Measurements from ENCODE around the gene FCRL6.

FCRL6 gene, protein sequence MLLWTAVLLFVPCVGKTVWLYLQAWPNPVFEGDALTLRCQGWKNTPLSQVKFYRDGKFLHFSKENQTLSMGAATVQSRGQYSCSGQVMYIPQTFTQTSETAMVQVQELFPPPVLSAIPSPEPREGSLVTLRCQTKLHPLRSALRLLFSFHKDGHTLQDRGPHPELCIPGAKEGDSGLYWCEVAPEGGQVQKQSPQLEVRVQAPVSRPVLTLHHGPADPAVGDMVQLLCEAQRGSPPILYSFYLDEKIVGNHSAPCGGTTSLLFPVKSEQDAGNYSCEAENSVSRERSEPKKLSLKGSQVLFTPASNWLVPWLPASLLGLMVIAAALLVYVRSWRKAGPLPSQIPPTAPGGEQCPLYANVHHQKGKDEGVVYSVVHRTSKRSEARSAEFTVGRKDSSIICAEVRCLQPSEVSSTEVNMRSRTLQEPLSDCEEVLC

DNA sequence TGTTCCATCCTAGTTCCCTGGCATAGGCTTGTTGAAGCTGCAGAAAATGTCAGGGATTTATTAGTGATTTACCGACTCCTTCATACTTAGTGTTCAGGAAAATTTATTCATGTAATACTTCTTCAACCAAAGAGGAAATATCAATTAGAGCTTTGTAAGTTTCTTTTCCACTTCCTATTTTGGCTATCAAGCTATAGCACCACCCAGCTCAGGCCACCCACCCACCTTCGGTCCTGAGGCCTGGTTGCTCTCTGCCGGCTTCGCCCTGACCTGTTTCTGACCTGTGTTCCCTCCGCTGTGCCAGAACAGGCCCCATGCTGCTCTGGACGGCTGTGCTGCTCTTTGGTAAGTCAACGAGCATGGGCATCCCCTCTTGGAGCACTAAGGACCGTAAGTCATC lies at the start of gene FCRL6:
Gene FCRL6, plus strand, starts transcription at position 250 of the 400 bp plus-strand sequence. Its CDS starts 65 bp downstream, at position 315.
- no peak for DNase-seq (ENCODE audit: low spot score)

DNA sequence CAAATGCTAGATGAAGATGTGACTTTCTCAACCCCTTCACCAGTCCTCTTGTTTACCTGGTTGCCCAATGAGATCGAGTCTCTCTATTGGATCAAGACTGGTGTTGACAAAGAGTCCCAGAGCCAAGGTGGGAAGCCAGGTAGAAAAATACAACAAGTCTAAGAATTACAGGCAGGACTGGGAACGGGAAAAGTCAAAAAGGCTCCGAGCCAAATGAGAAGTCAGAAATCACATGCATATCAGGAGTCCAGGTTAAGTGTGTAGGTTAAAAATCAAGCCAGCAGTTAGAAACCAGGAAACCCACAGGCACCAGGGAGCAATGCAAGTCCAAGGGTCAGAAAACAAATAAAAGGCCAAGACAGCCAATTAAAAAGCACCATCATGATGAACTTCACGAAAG lies 48.8 kb upstream of the FCRL6 start:
- no peak for DNase-seq (ENCODE audit: low spot score)

DNA sequence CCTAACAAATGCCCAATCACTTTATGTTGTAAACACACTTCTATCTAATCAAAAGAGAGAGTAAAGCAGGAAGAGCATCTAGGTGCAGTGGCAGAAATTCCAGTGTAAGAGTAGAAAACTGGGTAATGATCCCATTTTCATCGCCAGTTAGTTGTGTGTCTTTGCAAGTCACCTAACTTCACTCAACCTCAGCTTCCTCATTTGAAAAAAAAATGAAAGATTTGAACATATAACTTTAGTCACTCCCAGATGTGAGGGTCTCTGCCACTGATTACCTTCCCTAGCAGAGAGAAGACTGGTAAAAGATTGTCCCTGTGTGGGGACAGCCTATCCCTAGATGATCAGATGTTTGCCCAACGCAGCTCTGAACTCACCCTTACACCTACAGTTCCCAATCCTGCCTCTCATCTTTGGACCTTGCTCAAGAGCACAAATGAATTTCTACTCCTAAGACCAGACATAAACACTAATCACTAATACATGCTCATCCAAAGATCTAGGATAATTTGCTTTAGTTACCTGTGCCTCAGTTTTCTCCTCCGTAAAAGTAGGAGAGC lies 46.6 kb upstream of the FCRL6 start:
- no peak for DNase-seq (ENCODE audit: low spot score)

DNA sequence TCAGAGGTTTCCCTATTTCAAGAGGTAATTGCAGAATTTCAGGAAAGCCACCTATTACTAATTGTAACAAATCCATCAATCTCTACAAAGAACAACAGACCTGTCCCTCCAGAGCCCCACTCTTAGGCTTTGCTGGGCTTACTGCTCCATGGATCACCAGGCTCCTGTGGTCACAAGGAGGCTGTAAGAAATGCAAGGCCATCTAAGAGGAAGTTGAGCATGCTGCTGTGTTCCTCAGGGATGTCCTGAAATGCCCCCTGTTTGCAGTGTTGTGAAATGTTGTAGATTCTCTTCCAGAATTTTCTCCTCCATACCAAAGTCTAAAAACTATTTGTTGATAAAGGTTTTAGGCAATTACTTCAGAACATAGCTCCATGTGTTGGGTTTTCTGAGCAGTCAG lies 45.8 kb upstream of the FCRL6 start:
- peak; percentile 16 for DNase-seq (ENCODE audit: low spot score)

DNA sequence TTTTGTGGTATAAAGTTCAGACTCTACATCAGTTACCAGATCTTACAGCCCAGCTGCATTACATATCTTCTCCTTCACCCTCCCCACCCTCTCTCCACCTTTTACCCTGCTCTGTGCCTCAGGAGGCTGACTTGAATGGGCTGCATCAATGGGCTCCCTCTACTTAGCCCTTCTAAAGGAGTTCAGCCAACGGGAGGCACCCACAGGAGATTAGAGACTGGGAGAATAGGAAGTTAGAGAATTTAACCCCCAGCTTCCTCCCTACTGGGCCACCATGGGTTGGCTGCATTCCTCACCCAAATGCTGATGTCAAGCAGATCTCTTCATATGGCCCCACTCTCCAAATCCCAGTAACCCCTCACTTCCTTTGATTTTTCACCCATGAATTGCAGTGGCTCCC lies 38.5 kb upstream of the FCRL6 start:
- no peak for DNase-seq (ENCODE audit: low spot score)

DNA sequence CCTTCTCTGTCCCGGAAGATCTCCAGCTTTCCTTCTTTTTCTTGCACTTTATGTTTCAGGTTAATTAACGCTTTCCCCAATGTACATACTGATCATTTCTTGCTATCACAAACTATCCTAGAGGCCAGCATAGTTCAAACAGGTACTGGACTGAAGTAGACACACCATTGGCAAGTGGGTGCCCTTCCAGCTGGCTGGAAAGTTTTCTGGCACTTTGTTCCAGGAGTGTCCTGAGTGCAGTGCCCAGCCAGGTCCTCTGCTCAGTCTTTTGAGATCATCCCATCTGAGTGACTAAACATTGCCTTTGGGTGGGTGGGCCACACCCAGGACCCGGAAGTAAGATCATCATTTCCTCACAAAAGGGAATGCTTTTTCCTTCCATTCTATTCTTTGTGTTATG lies 36.4 kb upstream of the FCRL6 start:
- DNase-seq (ENCODE audit: low spot score) = no peak

DNA sequence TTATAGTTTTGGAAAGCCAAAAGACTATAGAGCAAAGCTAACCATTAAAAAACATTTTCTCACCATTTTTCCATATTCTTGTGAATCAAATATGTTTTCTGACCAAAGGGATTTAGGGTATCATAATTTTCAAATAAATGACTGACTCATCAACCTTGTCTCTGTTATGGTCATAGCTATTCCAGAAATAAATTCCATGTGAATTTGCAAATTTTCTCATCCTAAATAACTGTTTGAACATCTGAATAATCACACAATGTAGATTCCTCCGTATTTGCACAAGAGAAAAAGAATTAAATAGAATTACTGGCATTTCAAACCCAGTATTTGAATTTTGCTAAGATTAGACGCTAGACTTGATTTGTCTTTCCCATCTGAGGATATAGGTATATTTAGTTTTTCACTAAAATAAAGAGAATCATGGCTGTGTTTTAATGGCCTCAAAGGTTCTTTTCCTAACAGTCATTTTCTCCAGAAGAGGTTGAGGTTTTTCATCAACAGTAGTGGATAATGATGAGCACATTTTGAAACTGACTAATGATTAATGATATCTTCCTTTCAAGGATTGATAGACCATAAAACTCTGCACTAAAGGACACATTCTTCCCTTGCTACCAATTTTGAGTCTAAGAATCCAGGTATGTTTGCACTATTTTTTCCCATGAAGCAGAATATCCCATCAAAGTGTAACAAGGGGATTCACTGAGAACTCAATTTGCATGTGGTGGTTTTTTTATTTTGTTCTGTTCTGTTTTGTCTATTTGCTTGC lies 30.8 kb upstream of the FCRL6 start:
- no peak for DNase-seq (ENCODE audit: low spot score)

DNA sequence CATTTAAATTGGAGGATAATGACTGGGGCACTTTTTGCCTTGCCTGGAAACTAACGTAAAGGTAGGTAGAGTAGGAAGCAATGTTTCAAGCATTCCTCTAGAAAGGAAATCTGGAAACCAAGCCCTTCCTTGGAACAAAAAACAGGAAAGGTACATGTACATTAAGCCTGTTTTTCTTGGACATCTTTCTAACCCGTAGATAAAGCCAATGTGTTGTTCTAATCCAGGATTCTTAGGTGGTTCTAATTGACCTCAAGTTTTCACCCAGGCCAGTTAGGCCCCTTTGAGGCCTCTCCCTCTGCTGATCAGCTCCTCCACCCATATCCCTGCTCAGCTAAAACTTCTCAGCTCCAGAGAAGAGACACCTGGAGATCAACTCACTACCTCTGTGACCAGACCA lies 27.7 kb upstream of the FCRL6 start:
- no peak for DNase-seq (ENCODE audit: low spot score)

DNA sequence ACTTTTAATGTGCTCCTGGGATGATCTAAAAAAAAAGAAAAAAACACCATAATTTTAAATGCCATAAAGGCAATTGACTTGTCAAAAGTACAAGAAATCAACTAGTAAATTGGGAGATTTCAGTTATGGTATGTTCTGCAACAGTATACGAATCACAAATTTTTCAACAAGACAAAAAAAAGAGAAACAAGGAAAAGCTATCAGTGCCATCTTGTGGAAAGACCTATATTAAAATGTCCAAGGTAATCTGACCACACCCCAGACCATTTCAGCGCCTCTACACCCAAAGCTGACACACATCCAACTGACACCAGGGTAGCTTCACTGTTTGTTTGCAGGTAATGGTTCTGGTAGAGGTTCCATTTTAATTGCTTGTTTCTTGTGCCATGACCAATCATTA lies 26.4 kb upstream of the FCRL6 start:
- DNase-seq (ENCODE audit: low spot score) = no peak

DNA sequence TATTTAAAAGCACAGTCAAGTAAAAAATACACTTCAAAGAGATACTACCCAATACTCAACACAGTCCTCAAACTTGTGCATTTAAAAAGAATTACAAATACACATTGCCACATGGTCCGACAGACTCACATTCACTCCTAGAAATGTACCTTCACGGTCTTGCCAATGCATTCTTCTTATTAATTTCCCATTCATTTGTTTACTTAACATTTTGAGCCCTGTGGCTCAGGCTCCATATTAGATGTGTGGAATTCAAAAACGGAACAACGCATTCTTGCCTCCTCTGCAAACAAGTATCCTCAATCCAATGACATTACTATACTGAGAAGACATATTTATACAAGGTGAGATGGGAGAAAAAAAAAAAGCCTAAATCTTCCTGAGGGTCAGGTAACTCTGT lies 23.9 kb upstream of the FCRL6 start:
- DNase-seq (ENCODE audit: low spot score) = no peak

DNA sequence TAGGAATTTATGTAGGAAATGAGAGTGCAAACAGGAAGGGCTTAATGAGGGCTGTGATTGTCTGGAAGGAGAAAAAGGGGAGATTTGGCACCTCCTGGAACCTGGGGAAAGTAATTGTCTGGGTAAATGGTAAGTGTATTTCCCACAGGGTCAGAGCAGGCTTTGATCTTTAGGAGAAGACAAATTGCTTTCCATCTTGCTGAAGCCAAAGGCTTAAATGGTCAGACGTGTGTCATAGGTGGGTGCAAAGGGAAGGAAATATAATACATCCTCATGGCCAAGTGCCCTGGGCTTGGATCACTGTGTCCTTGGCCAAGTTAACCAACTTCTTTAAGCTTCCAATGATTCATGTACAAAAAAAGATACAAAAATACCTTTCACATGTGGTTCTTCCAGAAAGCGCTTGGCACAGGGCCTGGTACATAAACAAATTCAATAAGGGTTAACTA lies 22.7 kb upstream of the FCRL6 start:
- DNase-seq (ENCODE audit: low spot score) = no peak

DNA sequence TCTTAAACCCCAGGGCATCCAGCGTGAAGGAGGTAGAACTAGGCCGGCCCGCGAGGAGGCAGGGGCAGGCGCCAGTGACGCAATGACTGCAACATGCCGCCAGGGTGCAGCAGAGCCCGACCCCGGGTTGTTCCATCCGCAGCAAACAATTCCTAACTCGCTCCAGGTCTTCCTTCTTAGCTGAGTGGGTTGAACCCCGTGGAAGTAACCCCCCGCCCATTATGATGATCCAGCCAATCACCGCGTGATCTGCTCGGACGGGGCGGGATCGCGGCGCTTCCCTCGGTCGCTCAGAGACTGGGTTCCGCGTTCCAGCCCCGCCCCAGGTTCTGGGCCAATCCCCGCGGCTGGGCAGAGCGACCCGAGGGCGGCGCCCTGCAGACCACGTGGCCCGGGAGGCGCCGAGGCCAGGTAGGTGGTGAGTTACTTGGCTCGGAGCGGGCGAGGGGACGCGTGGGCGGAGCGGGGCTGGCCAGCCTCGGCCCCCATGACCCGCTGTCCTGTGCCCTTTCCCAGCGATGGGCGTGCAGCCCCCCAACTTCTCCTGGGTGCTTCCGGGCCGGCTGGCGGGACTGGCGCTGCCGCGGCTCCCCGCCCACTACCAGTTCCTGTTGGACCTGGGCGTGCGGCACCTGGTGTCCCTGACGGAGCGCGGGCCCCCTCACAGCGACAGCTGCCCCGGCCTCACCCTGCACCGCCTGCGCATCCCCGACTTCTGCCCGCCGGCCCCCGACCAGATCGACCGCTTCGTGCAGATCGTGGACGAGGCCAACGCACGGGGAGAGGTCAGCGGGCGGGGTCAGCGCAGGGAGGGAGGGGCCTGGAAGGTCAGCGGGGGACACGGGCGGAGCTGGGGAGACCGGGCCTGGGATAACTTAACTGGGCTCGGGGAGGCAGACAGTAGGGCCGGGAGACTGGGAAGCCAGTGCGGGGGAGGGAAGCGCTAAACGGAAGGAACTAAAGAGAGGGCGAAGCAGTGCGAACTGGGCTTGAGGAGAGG lies 21.3 kb upstream of the FCRL6 start, which contains the start of gene DUSP23:
Gene DUSP23, plus strand, starts transcription at position 380 of the 1,000 bp plus-strand sequence. Its CDS starts 139 bp downstream, at position 519.
- peak; percentile 99 for DNase-seq (ENCODE audit: low spot score)

DNA sequence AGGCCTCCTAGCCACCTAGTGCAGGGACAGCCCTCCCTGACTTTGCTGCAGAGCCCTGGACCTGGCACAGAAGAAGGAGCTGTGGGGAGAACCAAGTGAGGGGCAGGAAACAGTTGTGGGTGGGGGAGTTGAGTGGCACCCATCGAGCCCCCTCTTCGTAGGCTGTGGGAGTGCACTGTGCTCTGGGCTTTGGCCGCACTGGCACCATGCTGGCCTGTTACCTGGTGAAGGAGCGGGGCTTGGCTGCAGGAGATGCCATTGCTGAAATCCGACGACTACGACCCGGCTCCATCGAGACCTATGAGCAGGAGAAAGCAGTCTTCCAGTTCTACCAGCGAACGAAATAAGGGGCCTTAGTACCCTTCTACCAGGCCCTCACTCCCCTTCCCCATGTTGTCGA lies 20.2 kb upstream of the FCRL6 start:
- no peak for DNase-seq (ENCODE audit: low spot score)

DNA sequence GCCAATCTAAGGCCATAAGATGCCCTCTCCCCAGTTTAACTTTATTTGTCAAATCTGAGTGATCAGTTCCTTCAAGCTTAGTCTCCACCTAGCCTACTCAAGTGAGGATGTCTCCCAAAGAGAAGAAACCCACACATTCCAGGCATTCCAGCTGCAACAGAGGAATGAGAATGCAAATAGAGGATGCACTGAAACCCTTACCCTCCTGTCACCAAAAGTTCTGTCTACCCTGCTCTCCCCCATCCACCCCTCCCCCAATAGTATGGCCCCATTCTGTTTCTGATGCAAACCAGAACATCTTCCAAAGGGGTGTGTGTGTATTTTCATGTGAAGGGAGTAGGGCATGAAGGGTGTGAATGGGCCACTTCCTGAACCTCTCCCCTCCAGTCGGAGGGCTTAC lies 18.4 kb upstream of the FCRL6 start:
- no peak for DNase-seq (ENCODE audit: low spot score)

DNA sequence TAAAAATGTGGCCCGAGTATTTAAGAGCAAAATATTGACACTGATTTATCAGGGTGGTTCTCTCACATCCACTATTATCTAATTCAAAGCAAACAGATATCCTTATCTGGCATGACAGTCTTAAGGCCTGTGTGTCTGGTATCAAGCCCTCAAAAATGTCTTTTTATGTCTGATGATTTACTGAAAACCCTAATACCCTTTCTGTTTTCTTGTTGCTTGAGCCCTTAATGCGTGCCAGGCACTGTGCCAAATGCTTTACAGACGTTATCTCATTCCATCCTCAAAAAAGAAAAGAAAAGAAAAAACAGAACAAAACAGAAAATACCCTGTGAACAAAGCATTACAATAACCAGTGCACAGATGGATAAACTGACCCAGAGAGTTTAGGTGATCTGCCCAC lies 15.7 kb upstream of the FCRL6 start:
- DNase-seq (ENCODE audit: low spot score) = no peak

DNA sequence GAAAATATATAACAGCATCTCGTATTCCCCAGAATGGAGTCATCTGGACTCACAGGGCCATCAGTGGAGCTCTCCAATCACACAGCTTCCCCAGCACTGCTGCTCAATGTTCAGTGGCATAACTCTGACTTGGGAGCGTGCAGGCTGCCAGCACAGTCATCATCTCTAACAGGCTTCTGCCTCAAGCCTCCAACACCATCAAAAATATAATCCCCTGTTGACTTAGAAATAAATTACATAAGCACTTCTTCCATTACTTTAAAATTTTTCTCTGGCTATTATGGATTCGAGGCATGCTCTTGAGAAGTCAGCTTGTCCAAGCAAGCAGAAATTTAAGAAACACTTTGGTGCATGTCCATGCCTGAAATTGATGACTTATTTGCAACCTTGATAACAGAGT lies 15.2 kb upstream of the FCRL6 start:
- DNase-seq (ENCODE audit: low spot score) = peak; percentile 35

DNA sequence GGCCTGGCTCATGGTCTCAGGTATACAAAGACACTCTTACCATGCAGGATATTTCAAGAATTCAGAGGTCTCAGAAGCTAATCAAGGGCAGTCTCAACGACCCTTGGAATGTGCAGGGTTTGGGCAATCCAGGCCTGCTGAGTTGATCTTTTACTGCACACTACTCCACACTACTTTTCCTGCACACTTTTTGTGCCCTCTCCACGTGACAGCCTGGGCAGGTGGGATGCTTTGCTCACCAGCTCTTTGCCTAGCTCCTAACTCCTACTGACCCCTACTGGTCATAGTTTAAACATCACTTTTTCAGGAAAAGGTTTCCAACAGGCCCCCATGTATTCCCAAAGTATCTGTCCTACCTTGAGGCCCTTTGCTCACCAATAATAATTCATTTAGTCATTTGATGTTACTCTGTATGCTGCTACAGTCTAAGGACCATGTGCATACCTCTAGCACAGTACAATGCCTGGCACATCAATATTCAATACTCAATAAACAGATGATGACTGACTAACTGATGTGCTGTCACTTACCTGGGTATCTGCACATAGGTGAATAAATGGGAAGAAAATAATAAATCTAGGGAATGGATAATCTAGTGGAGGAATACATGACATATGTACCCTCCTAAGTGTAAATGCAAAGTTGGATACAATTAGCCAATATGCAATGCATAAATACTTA lies 11.8 kb upstream of the FCRL6 start:
- DNase-seq (ENCODE audit: low spot score) = no peak

DNA sequence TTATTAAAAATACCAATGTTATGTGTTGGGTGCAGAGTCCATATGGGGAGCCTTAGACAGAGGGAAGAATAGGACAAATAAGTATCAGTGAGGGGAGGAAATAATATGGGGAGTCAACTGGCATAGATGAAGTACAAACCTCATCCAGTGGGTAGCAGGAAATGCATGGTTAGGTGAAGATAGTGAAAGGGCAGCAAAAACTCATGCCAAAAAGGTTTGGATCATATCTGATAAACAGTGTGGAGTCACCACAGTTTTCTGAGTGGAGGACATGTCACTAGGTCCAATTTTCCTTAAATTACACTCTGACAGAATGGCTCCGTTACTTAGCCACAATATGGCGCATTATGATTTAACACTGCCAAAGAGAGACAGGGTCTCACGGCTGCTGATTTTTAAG lies 11.1 kb upstream of the FCRL6 start:
- no peak for DNase-seq (ENCODE audit: low spot score)

DNA sequence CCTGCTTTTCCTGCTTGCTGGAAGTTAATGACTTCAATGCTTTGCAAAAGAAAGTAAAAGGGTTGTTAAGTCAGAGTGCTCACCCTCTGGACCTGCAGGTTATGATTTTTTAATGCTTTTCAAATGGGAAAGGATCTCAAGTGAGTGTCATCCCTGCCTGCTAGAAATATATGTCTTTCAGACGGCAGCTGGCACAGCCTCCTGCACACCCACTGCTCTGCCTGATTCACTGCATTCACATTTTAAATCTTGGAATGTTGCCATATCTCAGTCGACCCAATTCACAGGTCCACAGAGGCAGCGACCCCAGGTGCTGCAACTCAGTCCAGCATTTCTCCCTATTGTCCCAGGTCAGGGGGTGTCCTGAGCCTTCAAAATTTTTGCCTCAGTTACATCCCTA lies 10.7 kb upstream of the FCRL6 start:
- DNase-seq (ENCODE audit: low spot score) = no peak

DNA sequence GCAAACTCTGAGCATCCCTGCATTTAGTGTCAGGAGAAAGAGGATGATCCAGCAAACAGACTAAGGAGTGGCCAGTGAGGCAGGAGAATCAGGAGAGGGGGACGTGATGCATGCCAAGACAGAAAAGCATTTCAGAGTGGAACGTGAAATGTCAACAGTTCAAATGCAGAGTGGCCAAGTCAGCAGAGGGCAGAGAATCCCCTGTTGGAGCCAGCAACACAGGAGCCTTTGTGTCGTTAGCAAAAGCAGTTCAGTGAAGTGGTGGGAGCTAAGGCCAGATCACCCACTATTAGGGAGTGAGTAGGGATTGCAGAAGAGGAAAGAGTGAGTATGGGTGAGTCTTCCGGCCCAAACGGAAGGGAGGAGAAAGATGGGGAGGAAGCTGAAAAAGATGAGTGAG lies 6.6 kb upstream of the FCRL6 start:
- no peak for DNase-seq (ENCODE audit: low spot score)

DNA sequence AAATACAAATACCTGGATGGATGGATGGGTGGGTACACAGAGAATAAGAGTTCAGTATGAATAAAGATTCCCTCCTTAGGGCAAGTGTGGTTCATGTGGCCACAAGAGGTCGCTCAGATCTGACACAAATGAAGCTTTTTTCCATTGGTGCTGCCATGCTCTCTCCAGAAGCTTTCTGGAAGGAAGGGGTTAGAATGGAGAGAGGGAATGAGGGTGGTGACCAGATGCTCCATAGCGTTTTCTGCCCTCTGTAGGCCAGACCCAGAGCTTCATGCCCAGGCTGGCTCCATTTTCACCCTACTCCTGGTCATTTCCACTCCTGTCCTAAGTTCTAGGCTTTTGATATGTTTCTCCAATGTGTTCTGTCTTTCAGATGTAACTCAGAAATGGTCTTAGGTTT lies 3.3 kb upstream of the FCRL6 start:
- DNase-seq (ENCODE audit: low spot score) = peak; percentile 75
